ENCODE measurements around the gene PLCB3.
"Not testable (repeated sequence)": the region's sequence is repeated elsewhere in the genome, so short reads cannot be mapped to it uniquely, and the experiment has no call there.

Gene PLCB3

DNA sequence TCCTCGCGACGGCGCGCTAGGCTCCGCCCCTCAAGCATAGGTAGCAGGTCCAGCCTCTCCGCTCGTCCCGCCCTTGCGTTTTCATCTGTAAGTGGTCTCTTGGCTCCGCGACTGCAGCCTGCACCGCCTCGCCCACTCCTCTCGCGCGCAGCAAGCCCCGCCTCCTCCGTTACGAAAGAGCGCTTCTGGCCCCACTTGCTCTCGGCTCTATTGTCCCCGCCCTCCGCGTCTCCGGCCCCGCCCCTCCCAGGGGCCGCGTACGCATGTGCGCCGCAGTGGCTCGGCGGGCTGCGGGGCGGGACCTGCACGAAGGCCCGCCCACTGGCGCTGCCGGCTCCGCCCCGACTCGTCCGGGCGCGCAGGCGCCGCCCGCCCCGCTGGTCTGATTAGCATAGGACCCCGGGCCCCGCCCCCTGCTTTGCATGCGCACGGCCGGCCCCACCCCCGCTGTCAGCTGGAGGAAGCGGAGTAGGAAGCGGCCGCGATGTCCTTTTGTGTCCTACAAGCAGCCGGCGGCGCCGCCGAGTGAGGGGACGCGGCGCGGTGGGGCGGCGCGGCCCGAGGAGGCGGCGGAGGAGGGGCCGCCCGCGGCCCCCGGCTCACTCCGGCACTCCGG lies 53.9 kb downstream of the PLCB3 start, which contains the start of gene ESRRA:
Gene ESRRA (plus strand): TSS at position 450 of the 616 bp plus-strand sequence. CDS start 1,656 bp downstream, outside the sequence.
- peak; percentile 100 for DNase-seq (ENCODE audit: low read depth)

DNA sequence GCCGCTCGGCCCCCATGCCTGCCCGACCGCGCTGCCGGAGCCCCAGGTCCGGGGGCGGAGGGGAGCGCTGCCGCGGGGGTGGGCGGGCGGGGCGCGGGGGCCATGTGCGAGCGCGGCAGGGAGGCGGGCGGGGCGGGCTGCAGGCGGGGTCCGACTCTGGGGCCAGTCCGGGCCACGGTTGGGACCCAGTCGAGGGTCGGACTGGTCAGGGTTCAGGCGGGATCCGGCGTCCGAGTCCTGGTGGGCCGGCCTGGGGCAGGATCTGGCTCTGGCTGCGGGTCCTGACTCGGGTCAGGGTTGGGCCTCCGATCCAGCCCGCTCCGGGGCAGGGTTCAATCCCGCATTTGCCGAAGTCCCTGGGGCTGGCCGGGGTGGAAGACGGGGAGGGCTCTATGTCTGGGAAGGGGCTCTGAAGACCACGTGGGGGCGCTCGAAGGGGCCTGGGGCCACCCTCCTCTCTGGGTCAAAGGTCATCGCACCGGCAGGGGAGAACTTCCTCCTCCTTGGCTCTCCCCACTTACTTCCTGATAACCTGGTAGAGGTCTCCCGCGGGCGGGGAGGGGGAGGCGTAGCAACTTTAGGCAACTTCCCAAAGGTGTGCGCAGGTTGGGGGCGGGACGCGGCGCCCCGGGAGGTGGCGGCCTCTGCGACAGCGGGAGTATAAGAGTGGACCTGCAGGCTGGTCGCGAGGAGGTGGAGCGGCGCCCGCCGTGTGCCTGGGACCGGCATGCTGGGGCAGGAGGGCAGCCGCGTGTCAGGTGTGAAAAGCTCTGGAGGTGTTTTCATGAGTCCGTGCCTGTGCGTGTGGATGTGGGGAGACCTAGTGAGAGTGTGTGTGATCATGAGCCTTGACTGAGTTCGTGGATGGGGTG lies 54.6 kb downstream of the PLCB3 start:
- peak; percentile 72 for DNase-seq (ENCODE audit: low read depth)

DNA sequence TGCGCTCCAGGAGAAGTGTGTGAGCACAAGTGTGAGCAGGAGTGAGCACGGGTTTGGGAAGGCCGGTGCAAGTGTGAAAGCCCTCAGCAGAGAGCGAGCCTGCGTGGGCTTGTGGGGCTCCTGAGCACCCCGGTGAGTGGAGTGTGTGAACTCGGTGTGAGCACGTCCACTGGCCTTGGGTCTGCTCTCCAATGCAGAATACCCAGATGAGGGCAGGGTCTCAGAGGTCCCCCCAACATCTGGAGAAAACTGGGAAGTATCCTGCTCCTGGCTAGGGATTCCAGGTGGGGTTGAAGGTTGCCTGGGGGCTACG lies 55.2 kb downstream of the PLCB3 start:
- DNase-seq (ENCODE audit: low read depth) = no peak

DNA sequence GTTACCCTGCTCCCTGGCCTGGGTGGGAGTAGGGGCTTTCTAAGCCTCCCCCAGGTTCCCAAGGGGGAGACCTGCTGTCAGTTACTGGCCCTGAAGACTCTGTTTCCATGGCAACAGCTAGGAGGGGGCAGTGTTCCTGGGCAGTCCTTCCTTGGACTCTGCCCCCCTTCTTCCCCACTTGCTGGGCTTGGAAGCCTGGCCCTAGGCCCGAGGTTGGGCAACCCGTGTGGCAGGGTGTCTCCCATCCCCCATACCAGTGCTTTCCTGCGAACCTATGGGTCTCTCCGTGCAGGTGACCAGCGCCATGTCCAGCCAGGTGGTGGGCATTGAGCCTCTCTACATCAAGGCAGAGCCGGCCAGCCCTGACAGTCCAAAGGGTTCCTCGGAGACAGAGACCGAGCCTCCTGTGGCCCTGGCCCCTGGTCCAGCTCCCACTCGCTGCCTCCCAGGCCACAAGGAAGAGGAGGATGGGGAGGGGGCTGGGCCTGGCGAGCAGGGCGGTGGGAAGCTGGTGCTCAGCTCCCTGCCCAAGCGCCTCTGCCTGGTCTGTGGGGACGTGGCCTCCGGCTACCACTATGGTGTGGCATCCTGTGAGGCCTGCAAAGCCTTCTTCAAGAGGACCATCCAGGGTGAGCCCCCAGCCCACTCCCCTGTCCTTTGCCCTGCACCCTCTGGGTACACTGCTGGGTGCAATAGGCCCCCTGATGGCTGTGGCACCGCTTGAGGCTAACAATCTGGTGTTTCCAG lies 55.7 kb downstream of the PLCB3 start:
- DNase-seq (ENCODE audit: low read depth) = no peak

DNA sequence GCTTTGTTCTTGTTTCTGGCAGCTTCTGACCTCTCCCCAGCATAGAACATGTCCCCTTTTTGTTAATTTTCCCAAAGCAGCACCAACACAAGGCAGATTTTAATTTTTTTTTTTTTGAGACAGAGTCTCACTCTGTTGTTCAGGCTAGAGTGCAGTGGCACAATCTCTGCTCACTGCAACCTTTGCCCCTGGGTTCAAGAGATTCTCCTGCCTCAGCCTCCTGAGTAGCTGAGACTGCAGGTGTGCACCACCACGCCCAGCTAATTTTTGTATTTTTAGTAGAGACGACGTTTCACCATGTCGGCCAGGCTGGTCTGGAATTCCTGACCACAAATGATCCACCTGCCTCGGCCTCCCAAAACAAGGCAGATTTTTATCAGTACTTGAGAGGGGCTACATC lies 56.5 kb downstream of the PLCB3 start:
- DNase-seq (ENCODE audit: low read depth) = not testable (repeated sequence)

DNA sequence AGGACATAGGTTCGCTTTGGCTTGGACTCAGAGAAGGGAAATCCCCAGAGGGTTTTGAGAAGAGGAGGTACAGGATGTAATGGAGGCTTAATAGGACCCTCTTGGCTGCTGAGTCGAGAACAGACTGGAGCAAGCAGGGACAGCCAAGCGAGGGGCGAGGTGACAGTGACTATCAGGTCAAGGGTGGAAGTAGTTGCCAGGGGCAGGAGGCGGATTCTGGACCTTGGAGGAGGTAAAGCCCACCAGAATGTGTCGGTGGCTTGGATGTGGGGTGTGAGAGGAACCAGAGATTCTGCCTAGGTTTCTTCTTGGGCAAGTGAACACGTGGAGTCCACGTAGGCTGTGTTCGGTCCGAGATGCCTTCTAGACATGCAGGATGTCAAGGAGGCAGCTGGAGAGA lies 61.6 kb downstream of the PLCB3 start:
- no peak for DNase-seq (ENCODE audit: low read depth)

DNA sequence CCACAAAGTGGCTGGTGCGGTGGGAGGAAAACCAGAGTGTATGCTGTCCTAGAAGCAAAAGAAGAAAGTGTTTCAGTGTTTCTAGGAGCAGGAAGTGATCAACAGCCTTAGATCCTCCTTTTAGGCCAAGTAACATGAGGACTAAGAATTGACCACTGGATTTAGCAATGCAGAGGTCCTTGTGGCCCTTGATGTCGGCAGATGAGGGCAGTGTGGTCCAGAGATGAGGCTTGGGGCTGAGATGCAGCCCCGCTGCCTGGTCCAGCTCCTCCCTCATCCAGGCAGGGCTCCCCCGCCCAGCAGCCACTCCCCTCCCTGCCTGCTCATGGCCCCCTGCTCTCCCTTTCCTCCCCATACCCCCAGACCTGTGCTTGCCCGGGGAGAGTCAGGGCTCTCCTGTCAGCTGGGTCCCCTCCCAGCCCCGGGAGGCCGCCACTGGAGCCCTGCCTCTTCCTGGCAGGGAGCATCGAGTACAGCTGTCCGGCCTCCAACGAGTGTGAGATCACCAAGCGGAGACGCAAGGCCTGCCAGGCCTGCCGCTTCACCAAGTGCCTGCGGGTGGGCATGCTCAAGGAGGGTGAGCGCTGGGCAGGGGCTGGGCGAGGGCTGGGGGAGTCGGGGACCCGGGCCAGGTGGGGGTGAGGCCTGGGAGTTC lies 62.3 kb downstream of the PLCB3 start:
- no peak for DNase-seq (ENCODE audit: low read depth)

DNA sequence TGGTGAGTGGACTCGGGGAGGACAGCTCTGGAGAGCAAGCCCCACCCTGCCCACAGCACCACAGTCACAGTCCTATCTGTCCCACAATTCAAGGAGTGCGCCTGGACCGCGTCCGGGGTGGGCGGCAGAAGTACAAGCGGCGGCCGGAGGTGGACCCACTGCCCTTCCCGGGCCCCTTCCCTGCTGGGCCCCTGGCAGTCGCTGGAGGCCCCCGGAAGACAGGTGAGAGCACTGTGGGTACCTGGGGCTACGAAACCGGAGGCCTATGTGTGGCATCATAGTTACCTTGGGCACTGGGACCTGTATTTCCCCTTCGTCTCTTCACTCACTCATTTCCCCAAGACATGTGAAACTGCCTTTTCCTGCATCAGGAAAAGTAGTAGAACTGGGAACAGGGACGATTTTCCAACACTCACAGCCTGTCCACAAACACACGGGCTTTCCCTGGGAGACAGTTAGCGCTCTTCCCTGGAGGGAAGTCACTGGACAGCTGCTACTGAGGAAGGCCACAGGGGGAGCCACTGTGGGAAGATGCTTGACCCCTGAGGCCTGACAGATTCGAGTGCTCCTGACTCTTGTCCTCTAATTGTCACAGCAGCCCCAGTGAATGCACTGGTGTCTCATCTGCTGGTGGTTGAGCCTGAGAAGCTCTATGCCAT lies 62.9 kb downstream of the PLCB3 start:
- DNase-seq (ENCODE audit: low read depth) = no peak

DNA sequence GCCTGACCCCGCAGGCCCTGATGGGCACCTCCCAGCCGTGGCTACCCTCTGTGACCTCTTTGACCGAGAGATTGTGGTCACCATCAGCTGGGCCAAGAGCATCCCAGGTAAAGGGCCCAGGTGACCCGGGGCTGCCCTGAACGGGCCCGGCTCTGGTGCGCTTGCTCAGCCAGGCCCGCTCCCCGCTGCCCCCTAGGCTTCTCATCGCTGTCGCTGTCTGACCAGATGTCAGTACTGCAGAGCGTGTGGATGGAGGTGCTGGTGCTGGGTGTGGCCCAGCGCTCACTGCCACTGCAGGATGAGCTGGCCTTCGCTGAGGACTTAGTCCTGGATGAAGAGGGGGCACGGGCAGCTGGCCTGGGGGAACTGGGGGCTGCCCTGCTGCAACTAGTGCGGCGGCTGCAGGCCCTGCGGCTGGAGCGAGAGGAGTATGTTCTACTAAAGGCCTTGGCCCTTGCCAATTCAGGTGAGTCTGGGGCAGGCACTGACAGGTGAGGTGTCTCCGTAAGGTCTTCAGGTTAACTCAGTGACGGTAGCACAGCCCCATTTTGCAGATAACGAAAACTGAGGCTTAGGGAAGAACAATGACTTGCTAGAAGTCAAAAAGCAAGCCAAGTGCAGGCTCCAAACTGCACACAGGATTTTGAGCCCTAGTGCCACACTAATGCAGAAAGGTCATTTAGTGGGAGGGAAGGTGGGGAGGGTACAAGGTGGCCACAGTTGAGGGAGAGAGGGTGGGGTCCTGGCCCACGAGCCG lies 63.7 kb downstream of the PLCB3 start:
- DNase-seq (ENCODE audit: low read depth) = no peak

DNA sequence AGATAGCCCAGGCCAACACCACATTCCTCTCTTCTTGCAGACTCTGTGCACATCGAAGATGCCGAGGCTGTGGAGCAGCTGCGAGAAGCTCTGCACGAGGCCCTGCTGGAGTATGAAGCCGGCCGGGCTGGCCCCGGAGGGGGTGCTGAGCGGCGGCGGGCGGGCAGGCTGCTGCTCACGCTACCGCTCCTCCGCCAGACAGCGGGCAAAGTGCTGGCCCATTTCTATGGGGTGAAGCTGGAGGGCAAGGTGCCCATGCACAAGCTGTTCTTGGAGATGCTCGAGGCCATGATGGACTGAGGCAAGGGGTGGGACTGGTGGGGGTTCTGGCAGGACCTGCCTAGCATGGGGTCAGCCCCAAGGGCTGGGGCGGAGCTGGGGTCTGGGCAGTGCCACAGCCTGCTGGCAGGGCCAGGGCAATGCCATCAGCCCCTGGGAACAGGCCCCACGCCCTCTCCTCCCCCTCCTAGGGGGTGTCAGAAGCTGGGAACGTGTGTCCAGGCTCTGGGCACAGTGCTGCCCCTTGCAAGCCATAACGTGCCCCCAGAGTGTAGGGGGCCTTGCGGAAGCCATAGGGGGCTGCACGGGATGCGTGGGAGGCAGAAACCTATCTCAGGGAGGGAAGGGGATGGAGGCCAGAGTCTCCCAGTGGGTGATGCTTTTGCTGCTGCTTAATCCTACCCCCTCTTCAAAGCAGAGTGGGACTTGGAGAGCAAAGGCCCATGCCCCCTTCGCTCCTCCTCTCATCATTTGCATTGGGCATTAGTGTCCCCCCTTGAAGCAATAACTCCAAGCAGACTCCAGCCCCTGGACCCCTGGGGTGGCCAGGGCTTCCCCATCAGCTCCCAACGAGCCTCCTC lies 64.6 kb downstream of the PLCB3 start:
- not testable (repeated sequence) for DNase-seq (ENCODE audit: low read depth)

DNA sequence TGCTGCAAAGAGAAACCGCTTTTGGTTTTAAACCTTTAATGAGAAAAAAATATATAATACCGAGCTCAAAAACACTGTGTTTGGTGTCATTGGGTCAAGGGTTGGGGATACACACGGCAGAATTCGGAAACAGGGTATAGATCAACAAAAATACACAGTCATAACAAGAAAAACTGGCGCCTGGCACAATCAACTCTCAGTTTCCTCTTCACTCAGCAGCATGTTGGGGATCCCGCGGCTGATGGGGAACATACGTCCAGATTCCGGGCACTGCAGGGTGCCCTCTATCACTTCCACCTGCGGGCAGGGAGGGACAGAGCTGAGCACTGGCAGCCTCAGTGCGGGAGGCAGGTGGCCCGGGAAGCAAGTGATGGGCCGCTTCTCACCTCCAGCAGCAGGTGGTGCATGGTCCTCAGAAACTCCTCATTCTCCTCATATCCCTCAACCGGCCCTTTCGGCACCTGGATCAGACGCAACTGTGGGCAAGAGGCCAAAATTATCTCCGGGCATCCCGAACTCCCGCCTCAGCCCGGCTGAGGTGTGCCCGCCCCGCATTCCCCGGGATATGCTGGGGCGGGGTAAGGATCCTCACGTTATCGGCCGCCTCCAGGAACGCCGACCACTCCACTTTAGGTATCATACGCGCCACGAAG lies 65.5 kb downstream of the PLCB3 start:
- no peak for DNase-seq (ENCODE audit: low read depth)

DNA sequence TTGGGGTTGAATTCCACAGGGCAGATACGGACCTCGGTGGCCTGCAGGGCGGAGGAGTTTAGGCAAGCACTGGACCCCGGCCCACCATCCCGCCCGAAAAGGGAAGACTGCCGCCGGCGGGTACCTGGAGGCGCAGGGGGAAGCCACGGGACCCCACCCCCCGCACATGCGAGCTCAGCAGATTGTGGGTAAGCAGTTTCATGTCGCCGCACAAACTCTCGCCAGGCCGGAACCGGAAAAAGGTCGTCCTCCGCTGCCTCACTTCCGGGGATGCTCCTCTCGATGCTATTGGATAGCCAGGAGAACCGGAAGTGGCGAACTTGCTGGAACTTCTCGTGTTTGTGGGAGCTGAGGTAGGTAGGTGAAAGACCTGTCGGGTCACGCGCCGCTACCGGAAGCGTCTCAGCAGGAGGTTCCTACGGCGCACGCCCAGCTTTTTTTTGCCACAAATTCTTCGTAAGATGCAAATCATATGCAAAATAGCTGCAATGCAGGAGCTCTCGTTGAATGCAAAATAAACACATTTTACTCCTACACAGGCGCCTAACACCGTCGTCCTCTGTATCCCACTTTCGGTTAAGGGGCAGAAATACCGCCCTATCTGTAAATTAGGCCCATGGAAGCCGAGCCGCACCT lies 66.1 kb downstream of the PLCB3 start, which contains the start of gene TRMT112:
Gene TRMT112 (minus strand): TSS at position 235 of the 636 bp plus-strand sequence. CDS start 33 bp downstream, at position 202.
- peak; percentile 95 for DNase-seq (ENCODE audit: low read depth)

DNA sequence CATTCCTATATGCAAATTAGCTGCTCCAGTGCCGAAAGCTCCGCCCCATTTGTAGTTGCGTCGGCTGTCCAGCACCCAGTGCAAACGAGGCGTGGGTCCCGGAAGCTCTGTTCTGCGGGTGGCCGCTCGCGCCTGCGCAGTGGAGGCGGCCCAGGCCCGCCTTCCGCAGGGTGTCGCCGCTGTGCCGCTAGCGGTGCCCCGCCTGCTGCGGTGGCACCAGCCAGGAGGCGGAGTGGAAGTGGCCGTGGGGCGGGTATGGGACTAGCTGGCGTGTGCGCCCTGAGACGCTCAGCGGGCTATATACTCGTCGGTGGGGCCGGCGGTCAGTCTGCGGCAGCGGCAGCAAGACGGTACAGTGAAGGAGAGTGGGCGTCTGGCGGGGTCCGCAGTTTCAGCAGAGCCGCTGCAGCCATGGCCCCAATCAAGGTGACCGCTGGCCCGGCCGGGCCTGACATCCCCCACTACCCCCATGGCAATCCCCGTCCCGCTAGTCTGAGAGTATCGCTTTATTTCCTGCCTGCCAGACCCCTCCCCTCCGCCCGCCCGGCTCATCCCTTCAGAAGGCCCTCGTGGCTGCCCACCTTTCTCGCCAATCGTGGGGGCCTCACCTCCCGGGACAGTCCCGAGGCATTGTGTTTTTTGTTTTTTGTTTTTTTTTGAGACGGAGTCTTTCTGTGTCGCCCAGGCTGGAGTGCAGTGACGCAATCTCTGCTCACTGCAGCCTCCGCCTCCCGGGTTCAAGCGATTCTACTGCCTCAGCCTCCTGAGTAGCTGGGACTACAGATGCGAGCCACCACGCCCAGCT lies 66.8 kb downstream of the PLCB3 start, which contains the start of gene PRDX5:
Gene PRDX5 (plus strand): TSS at position 161 of the 805 bp plus-strand sequence. CDS start 95 bp downstream, at position 256.
- peak; percentile 90 for DNase-seq (ENCODE audit: low read depth)
